NOMO-1 treated with dmso at 0.1 percent for 144 hours (cell line): Measurements from ENCODE around the gene GRB2.
"Not testable (repeated sequence)": the region's sequence is repeated elsewhere in the genome, so short reads cannot be mapped to it uniquely, and the experiment has no call there.

ENCODE experiments used
- DNase-seq: peaks from one replicate; lab custom pipeline; 2025; ENCODE audit not compliant: unreplicated experiment; lab: John Stamatoyannopoulos, UW

GRB2 gene

DNA sequence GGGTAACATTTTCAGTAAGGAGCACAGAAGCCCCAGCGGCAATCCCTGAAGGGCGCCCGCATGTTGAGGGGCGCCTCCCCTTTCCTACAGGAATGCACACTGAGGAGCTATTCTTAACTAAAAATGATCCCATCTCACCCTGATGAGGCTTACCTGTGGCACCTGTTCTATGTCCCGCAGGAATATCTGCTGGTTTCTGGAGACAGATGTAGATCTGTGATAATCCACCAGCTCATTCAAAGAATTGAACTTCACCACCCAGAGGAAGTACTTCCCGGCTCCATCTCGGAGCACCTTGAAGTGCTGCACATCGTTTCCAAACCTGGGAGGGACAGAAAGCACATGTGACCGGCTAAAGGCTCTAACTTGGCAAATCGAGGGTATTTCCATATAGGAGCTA is 84.0 kb downstream of the GRB2 start:
- DNase-seq = no peak

DNA sequence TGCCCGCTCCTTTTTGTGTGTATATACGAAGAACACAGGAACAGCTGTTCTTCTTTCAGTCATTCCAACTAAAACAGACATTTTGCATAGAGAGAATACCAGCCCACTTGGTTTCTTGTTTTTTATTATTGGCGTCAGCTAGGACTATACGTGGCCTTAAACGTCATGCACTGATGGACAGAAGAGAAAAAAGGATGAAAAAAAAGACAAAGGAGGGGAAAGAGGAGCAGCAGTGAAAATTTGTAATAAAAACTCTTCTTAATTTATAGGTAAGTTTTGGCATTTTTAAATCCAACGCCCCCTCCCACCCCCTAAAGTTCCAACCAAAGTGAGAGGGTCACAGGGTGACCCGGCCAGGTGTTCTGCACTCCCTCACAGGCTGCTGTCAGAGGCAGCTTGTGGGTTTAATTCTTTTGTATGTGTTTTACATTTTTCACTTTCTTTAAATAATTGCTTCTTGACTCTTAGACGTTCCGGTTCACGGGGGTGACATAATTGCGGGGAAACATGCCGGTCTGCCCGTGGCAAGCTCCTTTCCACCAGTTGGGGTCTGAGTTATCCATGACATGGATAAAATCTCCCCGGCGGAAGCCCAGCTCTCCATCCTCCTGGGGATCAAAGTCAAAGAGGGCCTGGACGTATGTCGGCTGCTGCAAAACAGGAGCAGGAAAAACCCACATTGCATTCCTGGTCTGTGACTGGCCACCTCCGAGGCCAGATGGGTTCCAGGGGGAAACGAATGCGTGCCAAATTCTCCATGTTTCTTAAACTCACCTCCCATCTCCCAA is 85.4 kb downstream of the GRB2 start:
- DNase-seq = no peak

DNA sequence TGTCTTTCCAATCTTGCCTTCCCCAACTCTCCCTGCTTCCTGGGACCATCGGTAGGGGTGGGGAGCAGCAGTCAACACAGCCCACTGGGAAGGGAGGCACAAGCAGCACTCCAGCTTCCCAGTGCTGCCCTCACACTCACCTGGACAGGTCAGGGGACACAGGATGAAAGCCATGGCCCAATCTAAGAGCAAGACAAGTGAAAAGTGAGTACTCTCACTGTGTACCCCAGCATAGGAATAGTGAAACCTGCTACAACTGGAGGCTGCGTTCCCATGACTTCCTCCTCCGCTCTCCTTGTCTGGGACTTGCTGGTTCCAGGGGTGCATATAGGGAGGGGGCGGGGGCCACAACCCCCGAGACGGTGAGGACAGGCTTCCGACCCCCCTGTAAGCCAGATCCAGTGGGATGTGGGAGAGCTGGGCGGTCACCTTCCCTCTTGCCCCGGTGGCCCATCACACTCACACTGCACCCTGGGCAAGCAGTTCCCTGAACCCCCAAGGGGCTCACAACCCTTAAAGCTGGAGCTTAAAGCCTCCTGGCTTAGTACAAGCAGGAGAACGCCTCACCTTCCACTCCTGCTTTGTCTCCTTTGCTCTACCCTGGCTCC is 86.8 kb downstream of the GRB2 start:
- no peak for DNase-seq

DNA sequence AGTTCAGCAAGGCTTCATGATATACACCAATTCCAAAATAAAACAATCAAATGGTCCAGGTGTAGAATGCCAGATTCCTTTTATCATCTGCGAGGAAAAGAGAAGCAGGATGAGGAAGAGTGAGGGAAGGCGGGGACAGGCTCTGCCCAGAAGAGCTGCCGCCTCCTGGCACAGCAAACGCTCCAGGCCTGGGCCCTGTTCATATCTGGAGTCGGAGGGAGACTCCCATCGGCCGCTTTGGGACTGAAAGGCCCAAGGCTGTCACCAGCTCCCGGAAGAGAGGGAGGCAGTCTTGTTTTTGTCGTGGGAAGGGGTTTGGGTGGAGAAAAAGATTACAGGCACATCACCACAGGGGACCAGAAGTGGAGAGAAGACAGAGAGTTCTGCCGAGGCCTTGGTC is 87.3 kb downstream of the GRB2 start:
- no peak for DNase-seq

DNA sequence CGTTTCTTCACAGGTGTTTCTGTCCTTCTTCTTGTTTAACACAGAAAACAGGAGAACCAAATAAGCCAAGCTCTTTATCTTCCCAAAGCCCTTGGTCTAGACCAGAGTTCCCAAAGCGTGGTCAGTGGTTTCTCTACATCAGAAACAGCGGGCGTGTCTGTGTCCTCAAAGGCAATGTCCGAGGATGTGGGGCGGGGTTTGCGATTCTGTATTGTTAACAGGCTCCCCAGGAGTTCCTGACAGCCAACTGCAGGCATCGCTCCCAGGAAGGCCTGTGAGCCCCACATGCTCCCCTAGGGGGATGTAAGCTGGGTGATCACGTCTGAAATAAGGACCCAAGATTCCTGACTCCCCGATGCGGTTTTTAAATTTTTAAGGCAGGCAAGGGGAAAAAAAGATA is 87.8 kb downstream of the GRB2 start:
- no peak for DNase-seq

DNA sequence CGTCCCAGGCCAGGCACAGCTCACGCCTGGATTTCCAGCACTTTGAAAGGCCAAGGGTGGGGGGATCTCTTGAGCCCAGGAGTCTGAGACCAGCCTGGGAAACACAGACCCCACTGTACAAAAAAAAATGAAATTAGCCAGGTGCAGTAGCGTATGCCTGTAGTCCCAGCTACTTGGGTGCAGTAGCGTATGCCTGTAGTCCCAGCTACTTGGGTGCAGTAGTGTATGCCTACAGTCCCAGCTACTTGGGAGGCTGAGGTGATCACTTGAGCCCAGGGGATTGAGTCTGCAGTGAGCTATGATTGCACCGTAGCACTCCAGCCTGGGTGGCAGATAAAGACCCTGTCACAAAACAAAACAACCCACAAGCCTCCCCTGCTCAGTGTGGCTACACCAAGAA is 89.2 kb downstream of the GRB2 start:
- DNase-seq = no peak

DNA sequence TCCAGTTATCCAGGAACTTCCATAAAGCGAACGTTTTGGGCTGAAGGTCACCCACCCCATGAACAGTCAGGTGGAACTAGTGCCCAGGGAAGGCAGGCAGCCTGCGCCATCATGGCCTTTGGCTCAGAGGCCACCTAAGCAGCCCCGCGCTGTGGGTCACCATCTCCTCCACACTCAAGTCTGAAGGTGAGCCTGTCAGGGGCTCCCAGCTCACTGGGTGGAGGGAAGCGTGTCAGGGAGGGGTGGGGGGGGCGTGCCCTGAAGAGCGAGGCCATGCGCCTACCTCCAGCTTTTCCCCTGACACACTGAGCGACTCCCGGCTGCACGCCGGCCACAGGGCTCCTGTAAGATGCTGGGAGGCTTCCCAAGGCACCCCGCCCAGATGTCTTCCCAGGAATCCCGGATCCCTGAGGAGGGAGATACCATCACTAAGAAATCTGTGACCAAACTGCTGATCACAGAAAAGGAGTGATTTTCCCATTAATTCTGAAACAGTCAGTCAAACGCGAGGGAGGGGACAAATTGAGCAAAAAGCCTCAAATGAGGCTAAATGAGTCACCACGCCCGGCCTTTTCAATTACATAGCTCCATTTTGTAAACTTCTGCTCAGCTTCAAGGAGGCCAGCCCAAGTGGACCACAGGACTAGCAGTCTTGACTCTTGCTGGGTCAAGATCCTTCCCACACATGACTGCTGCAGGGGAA is 89.8 kb downstream of the GRB2 start:
- DNase-seq = peak; percentile 39

DNA sequence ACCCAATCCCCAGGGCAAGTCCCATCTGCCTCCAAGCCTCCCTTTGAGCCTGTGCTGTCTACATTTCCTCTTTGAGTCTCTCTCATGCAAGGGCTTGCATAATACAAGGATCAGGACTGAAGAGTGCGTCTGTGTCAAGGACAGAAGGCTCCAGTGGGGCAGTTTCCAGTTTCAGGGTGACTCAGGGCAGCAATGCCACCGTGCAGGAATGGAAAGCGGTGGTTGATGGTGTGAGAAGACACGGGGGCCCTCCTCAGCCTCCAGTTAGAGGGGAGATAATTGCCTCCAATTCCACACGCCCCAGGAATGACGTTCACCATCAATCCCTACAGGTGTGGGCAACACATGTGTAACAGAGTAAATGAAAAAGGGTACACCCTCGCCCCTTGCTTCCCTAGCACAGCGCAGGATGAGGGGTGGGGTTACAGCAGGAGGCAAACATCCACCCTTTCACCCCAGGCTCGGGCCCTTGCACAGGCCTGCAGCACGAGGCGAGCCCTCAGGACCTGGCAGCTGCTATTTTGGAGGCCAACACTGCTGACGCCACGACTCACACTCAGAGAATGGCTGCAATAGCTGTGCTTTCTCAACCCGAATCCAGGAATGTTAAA is 91.4 kb downstream of the GRB2 start:
- DNase-seq = peak; percentile 79

DNA sequence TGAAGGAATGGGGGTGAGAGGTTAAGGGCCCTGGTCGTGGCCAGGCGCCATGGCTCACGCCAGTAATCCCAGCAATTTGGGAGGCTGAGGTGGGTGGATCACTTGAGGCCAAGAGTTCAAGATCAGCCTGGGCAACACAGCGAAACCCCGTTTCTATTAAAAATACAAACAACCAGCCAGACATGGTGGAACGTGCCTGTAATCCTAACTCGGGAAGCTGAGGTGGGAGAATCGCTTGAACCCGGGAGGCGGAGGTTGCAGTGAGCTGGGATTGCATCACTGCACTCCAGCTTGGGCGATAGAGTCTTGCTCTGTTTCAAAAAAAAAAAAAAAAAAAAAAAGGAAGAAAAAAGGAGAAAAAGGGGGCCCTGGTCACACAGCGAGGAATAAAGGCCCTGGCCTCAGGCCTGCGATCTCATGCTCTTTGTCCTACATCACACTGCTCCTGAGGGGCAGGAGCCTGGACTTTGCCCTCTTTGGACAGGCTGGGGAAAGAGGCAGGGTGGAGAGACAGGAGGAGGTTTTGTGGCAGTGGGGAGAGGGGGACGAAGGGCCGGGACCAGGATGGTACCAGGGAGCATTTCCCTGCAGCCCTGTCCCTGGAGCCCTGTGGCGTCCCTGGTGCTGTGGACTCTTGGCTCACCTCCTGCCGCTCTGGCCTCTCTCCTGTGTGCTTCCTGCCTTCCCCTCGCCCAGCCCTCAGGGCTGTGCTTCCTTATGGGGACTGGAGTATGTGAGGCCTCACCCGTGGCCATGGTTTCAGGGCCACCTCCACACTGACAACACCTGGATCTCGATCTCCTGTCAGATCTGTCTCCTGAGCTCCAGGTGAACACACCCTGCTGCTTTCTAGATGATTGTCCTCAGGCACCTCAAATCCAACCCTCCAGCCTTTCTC is 96.5 kb downstream of the GRB2 start:
- peak; percentile 19 for DNase-seq

DNA sequence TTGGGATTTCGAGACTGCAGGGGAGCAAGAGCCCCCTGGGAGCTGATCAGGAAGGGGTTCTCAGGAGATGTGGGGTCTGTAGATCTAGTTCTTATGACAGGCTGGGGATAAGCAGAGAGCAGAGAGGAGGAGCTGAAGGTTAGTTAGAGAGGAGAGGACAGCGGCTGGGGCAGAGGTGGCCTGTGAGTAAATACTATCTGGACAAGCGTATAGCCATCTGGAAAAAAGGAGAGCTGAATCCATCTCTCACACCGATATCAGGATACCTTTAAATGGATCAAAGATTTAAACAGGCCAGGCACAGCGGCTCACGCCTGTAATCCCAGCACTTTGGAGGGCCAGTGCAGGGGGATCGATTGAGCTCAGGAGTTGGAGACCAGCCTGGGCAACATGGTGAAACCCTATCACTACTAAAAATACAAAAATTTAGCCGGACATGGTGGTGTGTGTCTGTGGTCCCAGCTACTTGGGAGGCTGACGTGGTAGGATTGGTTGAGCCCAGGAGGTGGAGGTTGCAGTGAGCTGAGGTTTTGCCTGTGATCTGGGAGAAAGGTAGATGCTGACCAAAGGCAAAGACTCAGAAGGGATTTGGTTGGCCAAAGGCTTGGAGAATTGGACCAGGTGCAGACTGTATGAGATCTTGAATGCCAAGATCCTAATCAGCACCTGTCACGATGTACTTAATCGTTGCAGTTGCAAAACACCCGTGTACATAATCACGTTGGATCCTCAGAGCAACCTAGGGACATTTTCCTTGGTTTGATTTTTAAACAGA is 97.3 kb downstream of the GRB2 start:
- no peak for DNase-seq

DNA sequence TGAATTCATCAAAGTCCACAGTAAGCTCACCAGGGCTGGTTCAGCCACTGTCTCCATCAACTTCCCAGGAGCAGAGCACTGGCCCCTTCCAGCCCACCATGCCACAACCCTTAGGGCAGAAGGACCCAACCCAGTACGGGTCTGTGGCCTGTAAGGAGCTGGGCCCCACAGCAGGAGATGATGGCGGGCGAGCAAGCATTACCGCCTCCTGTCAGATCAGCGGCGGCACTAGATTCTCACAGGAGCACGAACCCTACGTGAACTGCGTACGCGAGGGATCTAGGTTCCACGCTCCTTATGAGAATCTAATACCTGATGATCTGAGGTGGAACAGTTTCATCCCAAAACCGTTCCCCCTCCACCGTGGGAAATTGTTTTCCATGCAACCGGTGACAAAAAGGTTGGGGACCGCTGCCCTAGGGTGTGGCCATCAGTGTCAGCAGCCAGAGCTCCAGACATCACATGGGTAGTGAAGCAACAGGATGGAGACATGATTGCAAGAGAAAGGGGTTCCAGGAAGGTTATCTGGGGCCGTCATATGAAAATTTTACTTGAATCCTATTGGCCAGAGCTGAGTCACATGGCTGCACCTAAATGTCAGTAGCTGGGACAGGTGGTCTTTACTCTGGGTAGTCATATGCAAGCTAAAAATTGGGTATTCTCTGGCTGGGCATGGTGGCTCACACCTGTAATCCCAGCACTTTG is 103.8 kb downstream of the GRB2 start:
- no peak for DNase-seq

DNA sequence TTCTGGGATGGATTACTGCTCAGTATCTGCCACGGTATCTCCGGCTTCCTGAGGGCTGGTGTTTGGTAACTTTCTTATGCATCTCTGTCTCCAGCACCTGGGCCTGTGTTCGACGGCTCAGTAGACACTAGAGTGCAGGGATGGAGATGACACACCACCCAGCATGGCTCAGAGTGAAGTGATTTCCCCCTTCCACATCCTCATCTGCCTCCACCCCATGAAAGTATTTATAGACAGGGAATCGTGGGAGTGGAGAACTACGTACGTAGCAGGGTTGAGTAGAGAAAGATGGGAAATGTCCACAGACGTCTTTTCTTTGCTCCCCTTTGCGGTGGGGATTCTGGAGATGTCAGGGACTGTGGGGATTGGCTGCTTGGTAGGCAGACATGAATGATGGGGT is 104.4 kb downstream of the GRB2 start:
- no peak for DNase-seq

DNA sequence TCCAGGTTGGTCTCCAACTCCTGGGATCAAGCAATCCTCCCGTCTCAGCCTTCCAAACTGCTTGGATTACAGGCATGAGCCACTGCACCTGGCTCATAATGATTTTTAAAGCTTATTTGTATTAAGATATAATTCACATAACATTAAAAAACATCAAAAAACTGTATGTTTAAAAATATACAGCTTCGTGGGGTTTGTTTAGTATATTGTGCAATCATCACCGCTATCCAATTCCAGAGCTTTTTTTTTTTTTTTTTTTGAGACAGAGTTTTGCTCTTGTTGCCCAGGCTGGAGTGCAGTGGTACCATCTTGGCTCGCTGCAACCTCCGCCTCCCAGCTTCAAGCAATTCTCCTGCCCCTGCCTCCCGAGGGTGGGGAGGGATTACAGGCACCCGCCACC is 105.2 kb downstream of the GRB2 start:
- no peak for DNase-seq

DNA sequence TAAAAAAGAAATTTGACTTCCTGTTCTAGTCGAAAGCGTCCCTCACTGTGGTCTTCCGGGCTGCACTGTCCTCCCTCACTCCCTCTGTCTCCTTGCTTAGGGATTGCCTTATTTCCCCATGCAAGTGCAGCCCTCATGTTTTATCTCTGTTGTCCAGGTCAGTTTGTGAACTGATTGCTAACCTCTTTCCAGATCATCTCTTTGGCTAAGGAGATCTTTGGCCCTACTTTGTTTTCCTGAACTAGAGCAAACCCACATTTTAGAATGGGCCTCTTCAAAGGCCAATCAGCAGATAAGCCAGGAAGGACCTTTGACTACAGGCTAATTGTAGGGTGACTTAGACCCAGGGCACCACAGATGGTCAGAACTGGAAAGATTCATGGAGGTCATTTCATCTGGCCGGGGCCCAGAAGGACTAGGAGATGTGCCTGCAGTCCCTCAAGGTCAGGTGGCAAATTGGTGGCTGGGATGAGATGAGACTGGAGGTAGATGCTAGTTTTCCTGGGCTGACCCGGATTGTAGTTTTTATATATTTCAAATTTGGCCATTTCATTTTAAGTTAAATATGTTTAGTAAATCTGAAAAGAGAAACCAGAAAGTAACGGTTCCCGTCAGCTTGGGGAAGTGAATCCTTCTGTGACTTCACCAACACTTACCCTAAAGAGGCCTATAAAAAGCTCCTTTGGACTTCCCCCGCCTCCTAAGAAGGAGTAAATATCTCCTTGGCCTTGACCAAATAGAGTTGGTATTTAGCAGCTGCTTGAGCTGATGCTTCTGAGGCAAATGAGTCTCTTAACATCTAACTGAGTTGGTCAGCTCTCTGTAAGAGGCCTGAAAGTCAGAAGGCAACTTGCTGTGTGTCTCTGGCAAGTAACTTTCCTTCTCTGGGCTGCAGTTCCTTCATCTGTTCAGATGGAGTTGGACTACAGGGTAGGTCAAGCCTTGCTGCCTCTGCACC is 110.0 kb downstream of the GRB2 start:
- peak; percentile 56 for DNase-seq

DNA sequence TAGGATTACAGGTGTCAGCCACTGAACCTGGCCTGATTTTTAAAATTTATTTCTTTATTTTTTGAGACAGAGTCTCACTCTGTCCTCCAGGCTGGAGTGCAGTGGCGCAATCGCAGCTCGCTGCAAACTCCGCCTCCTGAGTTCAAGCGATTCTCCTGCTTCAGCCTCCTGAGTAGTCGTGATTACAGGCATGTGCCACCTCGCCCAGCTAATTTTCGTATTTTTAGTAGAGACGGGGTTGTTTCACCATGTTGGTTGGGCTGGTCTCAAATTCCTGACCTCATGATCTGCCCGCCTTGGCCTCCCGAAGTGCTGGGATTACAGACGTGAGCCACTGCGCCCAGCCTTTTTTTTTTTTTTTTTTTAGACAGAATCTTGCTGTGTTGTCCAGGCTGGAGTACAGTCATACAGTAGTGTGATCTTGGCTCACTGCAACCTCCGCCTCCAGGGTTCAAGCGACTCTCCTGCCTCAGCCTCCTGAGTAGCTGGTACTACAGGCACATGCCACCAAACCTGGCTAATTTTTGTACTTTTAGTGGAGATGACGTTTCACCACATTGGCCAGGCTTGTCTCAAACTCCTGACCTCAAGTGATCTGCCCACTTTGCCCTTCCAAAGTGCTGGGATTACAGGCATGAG is 112.5 kb downstream of the GRB2 start:
- DNase-seq = not testable (repeated sequence)

DNA sequence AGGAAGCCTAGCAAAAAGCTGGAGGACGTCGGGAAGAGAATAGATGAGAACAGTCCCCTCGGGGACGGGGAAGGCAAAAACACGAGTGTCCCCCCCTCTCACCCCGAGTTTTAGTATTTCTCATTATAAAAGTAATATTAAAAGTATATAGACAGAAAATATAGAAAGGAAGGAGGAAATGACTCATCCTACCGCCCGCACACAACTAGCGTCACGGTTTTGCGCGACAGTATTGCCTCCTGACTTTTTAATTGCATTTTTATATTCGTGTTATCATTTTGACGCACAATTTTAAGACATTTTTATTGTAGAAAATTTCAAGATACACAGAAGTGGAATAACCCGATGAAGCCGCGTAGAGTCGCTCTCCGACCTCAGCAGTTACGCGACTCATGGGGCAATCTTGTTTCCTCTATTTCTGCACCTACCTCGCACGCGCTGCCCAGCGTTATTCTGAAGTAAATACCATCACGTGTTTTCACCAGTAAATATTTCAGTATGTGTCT is 115.6 kb downstream of the GRB2 start:
- DNase-seq = peak; percentile 82

DNA sequence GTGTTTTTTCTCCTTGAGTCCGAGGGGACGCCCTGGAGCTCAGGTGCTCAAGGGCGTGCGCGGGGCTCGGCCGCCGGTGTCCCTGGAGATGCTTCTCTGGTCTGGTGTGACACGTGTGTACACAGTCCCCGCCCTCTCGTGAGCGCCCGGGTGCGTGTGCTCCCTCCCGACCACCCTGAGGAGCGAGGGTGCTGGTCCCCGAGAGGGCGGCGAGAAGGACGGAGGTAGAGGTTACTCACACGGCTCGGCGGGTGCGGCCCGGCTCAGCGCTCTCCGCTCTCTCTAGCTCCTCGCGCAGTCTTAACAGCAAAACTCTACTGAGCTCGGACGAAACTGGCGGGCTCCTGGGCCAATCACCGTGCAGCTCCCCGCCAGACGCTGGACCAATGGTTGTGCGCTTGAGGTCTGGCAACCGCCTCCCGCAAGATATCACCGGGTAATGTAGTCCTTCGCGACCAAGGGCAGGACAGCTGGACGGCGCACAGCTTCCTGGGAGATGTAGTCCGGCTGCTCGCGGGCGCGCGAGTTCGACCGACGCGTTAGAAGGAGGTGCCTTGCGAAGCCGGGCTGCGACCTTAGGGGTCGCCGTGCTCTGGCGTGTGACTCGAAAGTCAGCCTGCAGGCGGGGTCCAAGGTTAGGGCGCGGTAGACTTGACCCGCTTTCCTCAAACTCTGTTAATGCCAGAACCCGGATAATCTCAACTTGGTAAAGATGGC is 116.2 kb downstream of the GRB2 start, which contains the start of gene SLC25A19:
SLC25A19 (minus strand) TSS at position 319 of the 717 bp plus-strand sequence. CDS start 2,669 bp downstream, outside the sequence.
- DNase-seq = peak; percentile 99
